Fibroblast of the aortic adventitia (primary cell): ENCODE data around the gene LIMK2. TPM values are rescaled to one million over a fixed set of nuclear protein-coding genes. Genes with fewer than 3 reads are reported as not detected.

Source experiments
- DNase-seq: peaks from one replicate; pipeline ENCODE4 v3.0.0-alpha.2; 2010; ENCODE audit warnings: low read depth
- H3K4me3 ChIP-seq: 2 replicates; pipeline ENCODE4 v1.5.1; 2011; ENCODE audit warnings: low read depth, mild to moderate bottlenecking, control low read depth, low read length, moderate library complexity
- total RNA-seq: library from RNA; depleted of rRNA; stranded (reverse); fragments of >200 nt; gene quantifications from 2 replicates; pipeline ENCODE4 v1.2.3, GENCODE V29; 2012; ENCODE audit warnings: low replicate concordance
- TF ChIP-seq, protein P1 (sequence below): IDR thresholded peaks from 2 replicates; pipeline ENCODE4 v1.5.1; 2011; ENCODE audit warnings: mild to moderate bottlenecking, low read length, control low read depth, inconsistent platforms; ENCODE audit not compliant: insufficient read depth

LIMK2 gene
- total RNA-seq, 1 donor = 10.0 TPM

DNA sequence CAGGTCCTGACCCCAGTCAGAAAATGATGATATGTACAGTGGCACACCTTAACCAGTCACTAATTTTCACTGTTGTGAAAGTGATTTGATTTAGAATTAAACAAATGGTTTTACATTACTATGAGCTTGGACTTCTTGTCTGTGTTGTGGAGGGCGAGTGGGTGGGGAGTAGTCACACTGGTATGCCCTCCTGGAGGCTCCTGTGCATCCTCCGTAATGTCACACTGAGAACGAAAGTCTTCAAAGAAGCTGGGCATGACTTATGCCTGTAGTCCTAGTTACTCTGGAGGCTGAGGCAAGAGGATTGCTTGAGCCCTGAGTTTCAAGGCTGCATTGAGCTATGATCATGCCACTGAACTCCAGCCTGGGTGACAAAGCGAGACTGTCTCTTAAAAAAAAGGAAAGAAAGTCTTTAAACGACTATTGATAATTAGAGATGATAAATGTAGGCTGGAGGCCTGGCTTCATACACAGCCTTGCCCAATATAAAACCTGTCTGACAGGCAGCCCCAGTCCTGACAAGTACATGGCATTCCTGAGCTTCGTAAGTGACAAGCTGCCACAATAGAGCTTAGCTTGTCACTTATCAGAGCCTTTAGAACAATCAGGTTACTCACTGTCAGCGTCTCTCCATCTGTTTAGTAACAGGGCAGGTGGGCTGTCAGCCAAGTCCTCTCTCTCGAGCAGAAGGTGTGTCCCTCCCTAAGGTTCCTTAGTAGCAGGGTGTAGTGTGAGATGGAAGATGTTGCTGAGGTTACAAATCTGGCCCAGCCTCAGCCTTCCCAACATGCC lies 5.0 kb upstream of the LIMK2 start:
- TF ChIP-seq, protein P1, sequence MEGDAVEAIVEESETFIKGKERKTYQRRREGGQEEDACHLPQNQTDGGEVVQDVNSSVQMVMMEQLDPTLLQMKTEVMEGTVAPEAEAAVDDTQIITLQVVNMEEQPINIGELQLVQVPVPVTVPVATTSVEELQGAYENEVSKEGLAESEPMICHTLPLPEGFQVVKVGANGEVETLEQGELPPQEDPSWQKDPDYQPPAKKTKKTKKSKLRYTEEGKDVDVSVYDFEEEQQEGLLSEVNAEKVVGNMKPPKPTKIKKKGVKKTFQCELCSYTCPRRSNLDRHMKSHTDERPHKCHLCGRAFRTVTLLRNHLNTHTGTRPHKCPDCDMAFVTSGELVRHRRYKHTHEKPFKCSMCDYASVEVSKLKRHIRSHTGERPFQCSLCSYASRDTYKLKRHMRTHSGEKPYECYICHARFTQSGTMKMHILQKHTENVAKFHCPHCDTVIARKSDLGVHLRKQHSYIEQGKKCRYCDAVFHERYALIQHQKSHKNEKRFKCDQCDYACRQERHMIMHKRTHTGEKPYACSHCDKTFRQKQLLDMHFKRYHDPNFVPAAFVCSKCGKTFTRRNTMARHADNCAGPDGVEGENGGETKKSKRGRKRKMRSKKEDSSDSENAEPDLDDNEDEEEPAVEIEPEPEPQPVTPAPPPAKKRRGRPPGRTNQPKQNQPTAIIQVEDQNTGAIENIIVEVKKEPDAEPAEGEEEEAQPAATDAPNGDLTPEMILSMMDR = no peak
- peak; percentile 43 for DNase-seq
- H3K4me3 ChIP-seq = no peak overlapping the region

DNA sequence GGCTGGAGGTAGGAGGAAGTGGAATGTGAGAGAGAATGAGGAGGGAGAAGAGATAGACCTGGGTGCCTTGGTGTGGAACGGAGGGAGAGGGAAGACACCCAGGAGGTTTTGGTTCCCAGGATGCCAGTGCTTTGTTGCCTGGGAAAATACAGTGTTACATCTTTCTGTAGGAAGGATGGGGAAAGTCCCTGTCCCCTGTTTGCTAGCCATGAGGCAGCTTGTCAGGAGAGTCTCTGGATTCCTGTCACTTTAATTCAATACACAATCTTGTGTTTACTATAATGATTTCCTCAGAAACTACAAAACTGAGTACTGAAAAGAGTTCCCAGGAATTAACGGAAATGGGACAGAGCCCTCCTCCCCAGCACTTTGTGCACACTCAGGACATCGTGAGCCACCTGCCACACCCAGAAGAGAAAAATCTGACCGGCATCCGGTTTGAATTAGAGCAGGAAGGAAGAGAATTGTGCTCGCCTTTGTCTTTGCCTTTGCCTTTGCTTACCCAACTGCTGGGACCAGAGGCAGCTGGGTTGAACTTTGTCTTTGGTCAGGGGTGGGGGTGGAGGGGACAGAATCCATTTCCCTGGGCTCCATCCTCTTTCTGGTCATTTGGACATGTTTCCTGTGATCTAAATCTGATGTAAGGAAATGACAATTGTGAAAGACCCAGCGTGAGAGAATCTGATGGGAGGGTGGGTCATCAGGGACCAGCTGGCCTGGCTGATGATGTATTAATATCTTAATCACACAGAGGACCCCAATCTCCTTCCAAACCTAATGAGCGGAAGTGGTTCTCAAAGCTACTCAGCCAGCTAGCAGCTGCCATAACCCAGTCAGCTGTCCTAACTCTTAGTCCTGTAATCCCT lies 1.3 kb upstream of the LIMK2 start:
- TF ChIP-seq, protein P1 = no peak
- no peak overlapping the region for H3K4me3 ChIP-seq
- DNase-seq = no peak

DNA sequence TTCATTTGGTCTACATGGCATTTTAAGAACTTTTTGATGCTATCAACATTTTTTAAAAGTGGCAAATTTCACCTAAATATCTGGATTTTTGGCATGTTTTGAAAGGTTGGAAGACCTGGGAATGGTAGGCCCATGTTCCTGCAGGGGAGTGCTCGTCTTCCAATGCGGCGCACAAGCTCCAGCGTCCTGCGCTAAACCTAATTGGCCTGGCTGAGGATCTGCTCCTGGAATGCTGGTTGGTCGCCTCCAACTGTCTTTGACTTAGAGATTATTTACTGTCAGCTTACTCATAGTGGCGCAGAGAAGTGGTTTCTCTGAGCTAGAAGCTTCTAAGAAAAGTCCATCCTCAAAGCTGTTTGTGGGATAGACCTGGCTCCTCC lies 626 bp upstream of the LIMK2 start:
- H3K4me3 ChIP-seq = peak overlapping the region; percentile 87
- DNase-seq = no peak
- TF ChIP-seq, protein P1 = no peak

DNA sequence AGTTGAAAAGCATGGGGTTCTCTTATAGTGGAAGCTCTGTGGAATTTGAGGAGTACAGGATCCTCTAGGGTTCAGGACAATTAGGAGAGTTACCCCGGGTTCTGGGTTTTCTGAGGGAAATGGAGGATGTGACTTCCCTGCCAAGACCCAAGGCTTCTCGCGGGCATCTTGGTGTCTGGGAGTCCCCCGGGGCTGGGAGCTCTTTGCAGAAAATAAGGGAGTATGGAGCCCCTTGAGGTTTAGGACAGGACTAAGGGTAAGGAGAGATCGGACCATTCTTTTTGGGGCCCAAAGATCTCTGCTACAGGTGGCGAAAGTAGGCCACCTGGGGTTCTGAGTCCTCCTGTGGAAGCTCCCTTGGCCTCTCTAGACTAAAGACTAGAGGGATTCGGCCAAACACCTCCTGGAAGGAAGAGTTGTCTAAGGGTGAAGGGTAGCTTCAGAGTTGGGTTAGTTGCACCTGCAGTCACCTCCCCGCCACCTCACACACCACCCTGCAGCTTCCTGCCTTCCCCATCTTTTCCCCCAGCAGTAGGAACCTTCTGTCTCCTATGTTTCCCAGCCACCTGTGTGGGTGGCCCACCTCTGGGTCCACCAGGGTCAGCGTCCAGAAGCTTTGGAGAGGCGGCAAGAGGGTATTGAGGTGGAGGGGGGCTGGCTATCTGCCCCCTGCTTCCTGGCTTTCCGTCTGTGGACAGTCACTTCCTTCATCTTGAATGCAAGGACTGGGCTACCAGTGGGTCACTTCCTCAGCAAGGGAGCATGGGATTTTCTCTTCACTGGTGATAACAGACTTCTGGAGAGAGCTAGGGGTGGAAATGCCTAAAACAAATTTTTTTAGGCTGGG lies 908 bp downstream of the LIMK2 start:
- DNase-seq = no peak
- peak overlapping the region; percentile 87 for H3K4me3 ChIP-seq
- TF ChIP-seq, protein P1 = no peak

DNA sequence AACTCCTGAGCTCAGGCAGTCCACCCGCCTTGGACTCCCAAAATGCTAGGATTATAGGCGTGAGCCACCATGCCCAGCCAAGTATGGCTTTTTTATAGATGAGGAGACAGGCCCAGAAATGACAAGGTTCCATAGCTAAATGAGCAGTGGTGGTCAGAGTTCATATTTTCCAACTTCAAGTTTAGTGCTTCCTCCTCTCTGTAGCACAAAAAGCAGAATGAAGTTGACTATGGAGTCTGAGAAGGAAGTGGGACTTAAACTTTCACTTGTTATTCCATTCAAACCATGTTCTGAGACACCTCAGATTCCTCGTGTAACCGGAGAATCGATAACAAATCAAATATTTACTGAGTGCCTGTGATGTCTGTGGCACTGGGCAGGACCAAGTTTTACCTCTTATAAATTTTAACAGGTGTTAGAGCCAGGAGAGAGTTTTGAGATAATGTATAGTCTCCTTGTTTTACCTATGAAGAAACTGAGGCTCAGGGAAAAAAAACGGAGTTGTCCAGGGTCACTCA lies 3.0 kb downstream of the LIMK2 start:
- TF ChIP-seq, protein P1 = no peak
- H3K4me3 ChIP-seq = no peak overlapping the region
- DNase-seq = no peak

DNA sequence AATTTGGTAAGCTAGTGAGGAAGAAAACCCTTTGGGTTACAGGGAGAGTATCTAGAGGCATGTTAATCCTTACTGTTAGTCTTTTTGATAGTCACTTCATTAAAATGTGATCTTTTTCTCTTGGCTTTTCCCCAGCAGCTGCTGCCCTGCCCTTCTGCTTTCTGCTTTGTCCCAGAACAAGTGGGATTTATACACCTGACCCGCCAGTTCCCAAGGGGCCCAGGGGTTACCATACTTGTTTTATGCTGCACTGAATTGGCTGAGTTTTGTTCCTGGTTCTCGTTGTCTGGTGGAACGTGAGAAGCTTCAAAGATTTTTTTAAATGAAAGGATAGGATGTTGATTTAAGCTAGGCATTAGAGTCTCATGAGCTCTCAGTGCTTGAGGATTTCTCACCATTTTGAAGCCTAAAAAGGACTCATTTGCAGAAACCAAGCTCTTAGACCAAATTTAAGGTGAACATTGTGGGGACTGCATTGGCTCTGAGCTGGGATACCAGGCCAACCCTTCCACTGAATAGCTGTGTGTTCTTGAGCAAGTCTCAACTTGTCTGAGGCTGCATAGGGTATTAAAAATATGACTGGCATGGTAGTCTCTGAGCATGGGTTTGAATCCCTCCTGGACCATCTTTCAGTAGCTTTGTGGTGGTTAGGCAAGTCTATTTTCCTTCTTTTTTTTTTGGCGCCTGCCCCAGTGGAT lies 6.6 kb downstream of the LIMK2 start:
- H3K4me3 ChIP-seq = no peak overlapping the region
- no peak for DNase-seq
- TF ChIP-seq, protein P1 = no peak
